Measurements from ENCODE around the gene FANCC. TPM values are rescaled to one million over a fixed set of nuclear protein-coding genes. Genes with fewer than 3 reads are reported as not detected.

The FANCC gene
- total RNA-seq, 4 donors from 2014 or later, result 3.4 to 12.2 (median 5.6) TPM

GRCh38 chr9:95342571-95342970 lies 25.1 kb upstream of the FANCC start:
- TF ChIP-seq CTCF (IDR thresholded peaks at IDR 0.05; ENCODE audit: low read depth), result no peak

- no peak for TF ChIP-seq CTCF (IDR thresholded peaks at IDR 0.05; ENCODE audit: low read depth)
Observed at GRCh38 chr9:95341293-95341962, 23.9 kb upstream of the FANCC start.

- no peak for TF ChIP-seq CTCF (IDR thresholded peaks at IDR 0.05; ENCODE audit: low read depth)
Observed at GRCh38 chr9:95338243-95338642, 20.7 kb upstream of the FANCC start.

GRCh38 chr9:95336281-95336680 lies 18.8 kb upstream of the FANCC start:
- no peak for TF ChIP-seq CTCF (IDR thresholded peaks at IDR 0.05; ENCODE audit: low read depth)

- TF ChIP-seq CTCF (IDR thresholded peaks at IDR 0.05; ENCODE audit: low read depth), result no peak
Observed at GRCh38 chr9:95333426-95333825, 15.9 kb upstream of the FANCC start.

- TF ChIP-seq CTCF (IDR thresholded peaks at IDR 0.05; ENCODE audit: low read depth), result no peak
Observed at GRCh38 chr9:95332860-95333259, 15.4 kb upstream of the FANCC start.

GRCh38 chr9:95330720-95331404 lies 13.4 kb upstream of the FANCC start:
- TF ChIP-seq CTCF (IDR thresholded peaks at IDR 0.05; ENCODE audit: low read depth), result no peak

Data from subcutaneous adipose tissue (tissue), 4 donors.